K562 (cell line): Measurements from ENCODE around the gene PON2. TPM values are rescaled to one million over a fixed set of nuclear protein-coding genes. Genes with fewer than 3 reads are reported as not detected.

Experiments
- ATAC-seq: fragments of 200-7000 bp; cut with Tn5 transposase; 3 replicates; pipeline ENCODE4 v1.9.1; 2020; ENCODE audit warnings: moderate library complexity
- BruUV-seq: library from RNA; stranded (reverse); fragments of 400-500 nt; replicated peaks from 2 replicates; lab custom pipeline; 2021; lab: Mats Ljungman, UMichigan
- CTCF ChIA-PET: fragments of 300-600 bp; formaldehyde crosslinking; extraction: SDS; loops from one replicate; lab custom pipeline; 2021; ENCODE audit warnings: low intra/inter-chr PET ratio; lab: Yijun Ruan, JAX
- POLR2A ChIA-PET: fragments of 300-600, 350-650 bp; sonication (Branson Sonifier 250); formaldehyde crosslinking; extraction: SDS; loops from one replicate; lab custom pipeline; 2021; ENCODE audit warnings: antibody characterized with exemption, inconsistent platforms; lab: Yijun Ruan, JAX
- DNase-seq, 4 experiments: peaks; one replicate each; pipeline versions ENCODE4 v3.0.0 to v3.0.0-alpha.2; 2011 to 2018; ENCODE audit warnings: low spot score in 3 of 4, mixed read lengths in 3 of 4; ENCODE audit errors: extremely low read depth in 1 of 4
- FAIRE-seq: peaks from 2 replicates; lab custom pipeline; 2011; peaks lifted over from hg19 to GRCh38; lab: Jason Lieb, UNC
- H2AFZ ChIP-seq: 2 replicates; pipeline ENCODE4 v1.6.0; 2011; ENCODE audit warnings: low read depth, low read length, control low read depth, inconsistent platforms
- H3K27ac ChIP-seq: fragments of 200-600 bp; 3 replicates; pipeline ENCODE4 v1.8.0; 2011; ENCODE audit warnings: low read depth, mild to moderate bottlenecking, control low read depth, inconsistent platforms, low read length, moderate library complexity, mixed read lengths; ENCODE audit errors: extremely low read depth
- H3K27me3 ChIP-seq, 2 experiments: fragments of 300-600 bp in 1 of 2; 2 replicates in 1 of 2; 3 replicates in 1 of 2; pipeline versions ENCODE4 v1.6.0 to v1.8.0; 2011; ENCODE audit warnings: inconsistent platforms in 2 of 2, low read length in 2 of 2, mild to moderate bottlenecking in 1 of 2, mixed read lengths in 1 of 2, moderate library complexity in 1 of 2; ENCODE audit not compliant: control insufficient read depth in 2 of 2, insufficient read depth in 2 of 2
- H3K36me3 ChIP-seq: fragments of 300-600 bp; 3 replicates; pipeline ENCODE4 v1.8.0; 2011; ENCODE audit warnings: mild to moderate bottlenecking, low read length, inconsistent platforms; ENCODE audit not compliant: control insufficient read depth, insufficient read depth
- H3K4me1 ChIP-seq, 2 experiments: fragments of 200-600 bp in 1 of 2; replicated peaks in 1 of 2; 2 replicates in 1 of 2; 3 replicates in 1 of 2; pipeline versions ENCODE4 v1.5.1 to v1.8.0; 2011; ENCODE audit warnings: inconsistent platforms in 2 of 2, low read length in 2 of 2, mild to moderate bottlenecking in 1 of 2, mixed read lengths in 1 of 2, moderate library complexity in 1 of 2; ENCODE audit not compliant: control insufficient read depth in 2 of 2, insufficient read depth in 2 of 2
- H3K4me2 ChIP-seq: 2 replicates; pipeline ENCODE4 v1.6.1; 2011; ENCODE audit warnings: low read length, control low read depth, inconsistent platforms, mixed read lengths; ENCODE audit not compliant: insufficient read depth
- H3K4me3 ChIP-seq: fragments of 200-600 bp; sonication (generic), shearing (Covaris generic); 2 replicates; pipeline ENCODE4 v1.5.1; 2016; ENCODE audit warnings: control low read depth, inconsistent platforms
- H3K79me2 ChIP-seq: fragments of 200-600 bp; 3 replicates; pipeline ENCODE4 v1.8.0; 2011; ENCODE audit warnings: low read length, inconsistent platforms; ENCODE audit not compliant: control insufficient read depth, insufficient read depth
- H3K9ac ChIP-seq, 2 experiments: 2 replicates each; pipeline versions ENCODE4 v1.6.0 to v1.6.1; 2011; ENCODE audit warnings: low read depth in 2 of 2, low read length in 2 of 2, control low read depth in 1 of 2, inconsistent platforms in 1 of 2, mild to moderate bottlenecking in 1 of 2, mixed read lengths in 1 of 2; ENCODE audit not compliant: insufficient read depth in 1 of 2
- H3K9me1 ChIP-seq: one replicate; pipeline ENCODE4 v1.6.0; 2011; ENCODE audit warnings: inconsistent platforms, mild to moderate bottlenecking, low read length, moderate library complexity; ENCODE audit not compliant: control insufficient read depth, insufficient read depth
- H3K9me3 ChIP-seq: replicated peaks from 2 replicates; pipeline ENCODE4 v1.5.1; 2011; ENCODE audit warnings: low read depth, low read length, inconsistent platforms; ENCODE audit not compliant: control insufficient read depth, insufficient read depth
- H4K20me1 ChIP-seq: replicated peaks from 2 replicates; pipeline ENCODE4 v1.6.1; 2011; ENCODE audit warnings: low read length, inconsistent platforms, mixed read lengths; ENCODE audit not compliant: control insufficient read depth, insufficient read depth
- EHMT2 ChIP-seq: fragments of 450-650 bp; IDR thresholded peaks from 2 replicates; pipeline ENCODE4 v1.6.1; 2018; ENCODE audit warnings: antibody characterized with exemption
- ELF2 ChIP-seq: fragments of 250-450 bp; sonication (Bioruptor Pico); IDR thresholded peaks from 2 replicates; pipeline ENCODE4 v1.5.0; 2021; ENCODE audit warnings: mild to moderate bottlenecking
- EP300 ChIP-seq: IDR thresholded peaks from 2 replicates; pipeline ENCODE4 v1.6.1; 2012; ENCODE audit warnings: low read length, improper control_type of control experiment
- FOXJ3 ChIP-seq: sonication (generic); formaldehyde crosslinking; IDR thresholded peaks from 2 replicates; pipeline ENCODE4 v1.4.0; 2020; ENCODE audit warnings: mild to moderate bottlenecking, missing genetic modification reagents
- FOXM1 ChIP-seq, 2 experiments: fragments of 450-650 bp in 1 of 2; sonication (generic) in 1 of 2; formaldehyde crosslinking in 1 of 2; IDR thresholded peaks; 2 replicates each; pipeline versions ENCODE4 v1.6.1 to v1.9.0; 2017 to 2022; ENCODE audit warnings: low read depth in 2 of 2, mild to moderate bottlenecking in 2 of 2, missing genetic modification reagents in 1 of 2, moderate library complexity in 1 of 2
- LEF1 ChIP-seq: fragments of 450-650 bp; IDR thresholded peaks from 2 replicates; pipeline ENCODE4 v1.6.1; 2016; ENCODE audit warnings: mild to moderate bottlenecking
- PHF20 ChIP-seq: fragments of 450-650 bp; IDR thresholded peaks from 2 replicates; pipeline ENCODE4 v1.6.1; 2018; ENCODE audit not compliant: partially characterized antibody
- PML ChIP-seq: IDR thresholded peaks from 2 replicates; pipeline ENCODE4 v1.6.1; 2012; ENCODE audit warnings: low read length, inconsistent platforms
- RAD21 ChIP-seq, 2 experiments: fragments of 250-450 bp in 1 of 2; fragments of 450-650 bp in 1 of 2; sonication (Bioruptor Pico) in 1 of 2; formaldehyde crosslinking in 1 of 2; IDR thresholded peaks in 1 of 2; conservative IDR thresholded peaks in 1 of 2; 2 replicates each; pipeline versions ENCODE4 v1.4.0 to v1.8.0; 2020 to 2022; ENCODE audit warnings: mild to moderate bottlenecking in 2 of 2, moderate library complexity in 1 of 2
- RBM17 ChIP-seq: fragments of 200-400 bp; formaldehyde crosslinking; IDR thresholded peaks from 2 replicates; pipeline ENCODE4 v1.6.1; 2017; ENCODE audit warnings: low read depth, mild to moderate bottlenecking, low read length, borderline replicate concordance
- SREBF1 ChIP-seq: fragments of 150-350 bp; IDR thresholded peaks from 2 replicates; pipeline ENCODE4 v1.6.1; 2014; ENCODE audit warnings: antibody characterized with exemption, low read depth, low read length, borderline replicate concordance
- SRSF3 ChIP-seq: fragments of 200-400 bp; formaldehyde crosslinking; IDR thresholded peaks from 2 replicates; pipeline ENCODE4 v1.6.1; 2016; ENCODE audit warnings: mild to moderate bottlenecking, low read length, moderate library complexity; ENCODE audit not compliant: insufficient read depth
- THRAP3 ChIP-seq: fragments of 450-650 bp; IDR thresholded peaks from 2 replicates; pipeline ENCODE4 v1.6.1; 2016; ENCODE audit warnings: mild to moderate bottlenecking, inconsistent platforms, borderline replicate concordance
- ZNF124 ChIP-seq: sonication (generic); formaldehyde crosslinking; IDR thresholded peaks from 2 replicates; pipeline ENCODE4 v1.8.1; 2022; ENCODE audit warnings: missing genetic modification reagents
- ZNF174 ChIP-seq: fragments of 250-450 bp; sonication (Bioruptor Pico); IDR thresholded peaks from 2 replicates; pipeline ENCODE4 v1.4.0; 2020; ENCODE audit warnings: mild to moderate bottlenecking
- ZNF224 ChIP-seq: sonication (generic); formaldehyde crosslinking; IDR thresholded peaks from 2 replicates; pipeline ENCODE4 v1.8.0; 2022; ENCODE audit warnings: mild to moderate bottlenecking, missing genetic modification reagents
- ZNF699 ChIP-seq: fragments of 250-450 bp; sonication (Bioruptor Pico); IDR thresholded peaks from 2 replicates; pipeline ENCODE4 v1.8.0; 2021; ENCODE audit warnings: mild to moderate bottlenecking, moderate library complexity; ENCODE audit not compliant: insufficient replicate concordance
- WGBS: fragments of 100-300 bp; shearing (Covaris generic); methylation state at CpG from one replicate; pipeline ENCODE4 v1.1.6; 2016; ENCODE audit warnings: low coverage, mixed read lengths; ENCODE audit not compliant: insufficient coverage; ENCODE audit errors: missing lambda C conversion rate; 5-methylcytosine and 5-hydroxymethylcytosine counted together
- in situ Hi-C: fragments of 300-500 bp; cut with MboI; formaldehyde crosslinking; loops from 4 replicates; pipeline ENCODE4 v1.15.0; 2018; ENCODE audit warnings: inconsistent platforms, mixed read lengths
- intact Hi-C: fragments of 100-400 bp; cut with micrococcal nuclease; formaldehyde crosslinking; loops from 2 replicates; pipeline ENCODE4 v1.14.2; 2022
- polyA plus RNA-seq, 8 experiments: library from polyadenylated mRNA; depleted of rRNA in 4 of 8; stranded (reverse) in 5 of 8; unstranded in 3 of 8; fragments of >200 nt; fragmentation: Nextera tagmentation in 2 of 8; fragmentation: Illumina TruSeq in 1 of 8; extraction: Ambion mirVana in 2 of 8; extraction: Trizol in 1 of 8; gene quantifications; 2 replicates each; pipeline versions ENCODE4 v1.2.1 to v1.2.3, GENCODE V29; 2011 to 2014; ENCODE audit warnings: inconsistent platforms in 1 of 8, missing spikeins in 1 of 8
- total RNA-seq, 7 experiments: library from RNA; depleted of rRNA in 6 of 7; stranded (reverse); fragments of >200 nt in 6 of 7; fragmentation: Illumina TruSeq in 2 of 7; extraction: Trizol in 2 of 7; gene quantifications; 2 replicates each; pipeline versions ENCODE4 v1.2.1 to v1.2.3, GENCODE V29; 2011 to 2021; ENCODE audit warnings: low replicate concordance in 1 of 7
- TF ChIP-seq, protein P1 (sequence below): sonication (generic); formaldehyde crosslinking; IDR thresholded peaks from 2 replicates; pipeline ENCODE4 v1.9.0; 2022; ENCODE audit warnings: mild to moderate bottlenecking, missing genetic modification reagents

Gene PON2
- total and polyA plus RNA-seq, 9 of the 15 experiments (the other 6 are each of a cell fraction or from before 2014, with no cell fraction given): 8.5 to 30.1 (median 21.9) TPM

DNA sequence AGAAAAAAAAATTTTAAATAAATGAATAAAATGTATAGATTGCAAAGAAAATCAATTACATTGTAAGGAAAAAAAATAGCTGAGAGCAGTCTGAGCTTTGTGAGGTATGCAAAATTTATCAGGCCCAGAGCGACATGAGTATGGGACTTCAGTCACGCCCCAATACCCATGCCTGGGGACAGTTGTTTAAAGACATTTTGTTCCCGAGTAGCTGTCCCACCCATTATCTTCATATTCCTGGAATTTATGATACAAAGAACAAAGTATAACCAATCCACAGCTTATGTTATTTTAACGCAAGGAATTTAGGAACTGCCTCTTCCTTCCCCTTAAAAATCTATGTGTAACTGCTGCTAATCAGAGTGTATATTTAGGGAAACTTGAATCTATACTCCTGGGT, 1.6 kb upstream of the PON2 start:
- WGBS: 43% methylated on average over 4 of the region's 4 CpGs
- H3K9me3 ChIP-seq: no peaks in the 10 kb centered on the region
- FAIRE-seq (no peak), ATAC-seq (no peak), DNase-seq (no peak)
- H3K79me2 ChIP-seq: peaks cover 9% of the 10 kb centered on the region
- in situ Hi-C loops: no loop called here
- no peaks in the 10 kb centered on the region for H3K9me1 ChIP-seq
- BruUV-seq: no TSS peak
- peak overlapping the region; percentile 57 for H2AFZ ChIP-seq
- H3K4me3 ChIP-seq: no peak overlapping the region
- intact Hi-C loops: no loop called here
- H3K4me1 ChIP-seq: peaks cover 9 to 10% of the 10 kb centered on the region in 2 experiments; a peak in 4 of 5 replicates
- no peak for TF ChIP-seq FOXM1 (IDR thresholded peaks at IDR 0.05; ENCODE audit: low read depth)
- TF ChIP-seq FOXM1 (CRISPR knock-in tag; IDR thresholded peaks at IDR 0.05; ENCODE audit: low read depth): no peak
- TF ChIP-seq ZNF699 (CRISPR knock-in tag): no peak
- TF ChIP-seq, all 486 proteins: peak for 0
- H3K9ac ChIP-seq: no peak overlapping the region
- H3K27me3 ChIP-seq: no peaks in the 10 kb centered on the region; a peak in 1 of 5 replicates
- no peaks in the 10 kb centered on the region for H4K20me1 ChIP-seq
- H3K36me3 ChIP-seq: no peaks in the 10 kb centered on the region; the same call in 2 of the 3 replicates
- no peak overlapping the region for H3K27ac ChIP-seq
- ChIA-PET POLR2A (no interaction called here), CTCF (no interaction called here)
- H3K4me2 ChIP-seq: no peak overlapping the region

DNA sequence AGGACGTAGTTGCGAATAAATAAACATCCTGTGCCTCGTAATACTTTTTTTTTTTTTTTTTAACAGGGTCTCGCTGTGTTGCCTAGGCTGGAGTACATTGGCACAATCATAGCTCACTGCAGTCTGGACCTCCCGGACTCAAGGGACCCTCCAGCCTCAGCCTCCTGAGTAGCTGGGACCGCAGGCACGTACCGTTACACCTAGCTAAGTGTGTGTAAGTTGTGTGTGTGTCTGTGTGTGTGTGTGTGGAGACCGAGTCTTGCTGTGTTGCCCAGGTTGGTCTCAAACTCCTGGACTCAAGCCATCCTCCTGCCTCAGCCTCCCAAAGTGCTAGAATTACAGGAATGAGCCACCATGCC, 573 bp upstream of the PON2 start:
- in situ Hi-C loops (no loop called here), intact Hi-C loops (no loop called here)
- Histone ChIP-seq H3K27ac (peak overlapping the region; percentile 81), H3K4me3 (peak overlapping the region; percentile 61), H4K20me1 (no peaks in the 10 kb centered on the region), H3K4me1 (peaks cover 9 to 10% of the 10 kb centered on the region in 2 experiments; a peak in 4 of 5 replicates), H2AFZ (peak overlapping the region; percentile 99), H3K27me3 (no peaks in the 10 kb centered on the region), H3K9me1 (no peaks in the 10 kb centered on the region), H3K9ac (peak overlapping the region; percentile 33 to 85; a peak in 3 of 4 replicates), H3K9me3 (no peaks in the 10 kb centered on the region), H3K36me3 (no peaks in the 10 kb centered on the region; the same call in 2 of the 3 replicates), H3K79me2 (peaks cover 9% of the 10 kb centered on the region), H3K4me2 (peak overlapping the region; percentile 77)
- WGBS: 69% methylated on average over 9 of the region's 9 CpGs
- FAIRE-seq: no peak
- ATAC-seq: no peak
- no peak for DNase-seq
- CTCF ChIA-PET: no interaction called here
- BruUV-seq: TSS peak; percentile 89
- POLR2A ChIA-PET: interaction anchor here (0.7 to 1.6 kb wide), 4 partner anchors 9 to 237 kb away, joined by 3 to 7 read pairs (median 4); no protein-coding TSS in a partner anchor
- TF ChIP-seq EP300: no peak
- TF ChIP-seq LEF1: 0 out of 2 replicates have a peak, but pooled peaks have one; percentile 10
- TF ChIP-seq ZNF124 (CRISPR knock-in tag): no peak
- no peak for TF ChIP-seq PML
- TF ChIP-seq RAD21 (CRISPR knock-in tag; conservative IDR thresholded peaks at IDR 0.05 in 1 of 2, IDR thresholded peaks at IDR 0.05 in 1 of 2): no peak
- no peak for TF ChIP-seq SRSF3
- TF ChIP-seq EHMT2: no peak
- TF ChIP-seq RBM17: no peak
- no peak for TF ChIP-seq PHF20
- TF ChIP-seq THRAP3: 0 out of 2 replicates have a peak, but pooled peaks have one; percentile 20
- TF ChIP-seq, protein P1, sequence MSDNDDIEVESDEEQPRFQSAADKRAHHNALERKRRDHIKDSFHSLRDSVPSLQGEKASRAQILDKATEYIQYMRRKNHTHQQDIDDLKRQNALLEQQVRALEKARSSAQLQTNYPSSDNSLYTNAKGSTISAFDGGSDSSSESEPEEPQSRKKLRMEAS (CRISPR knock-in tag): no peak
- no peak for TF ChIP-seq SREBF1
- TF ChIP-seq ZNF224 (CRISPR knock-in tag): no peak
- TF ChIP-seq ZNF174 (CRISPR knock-in tag): no peak
- TF ChIP-seq FOXJ3 (CRISPR knock-in tag): no peak
- 0 out of 2 replicates have a peak, but pooled peaks have one; percentile 27 for TF ChIP-seq ELF2 (CRISPR knock-in tag)
